H1 (cell line): Measurements from ENCODE around the gene BTBD16. TPM values are rescaled to one million over a fixed set of nuclear protein-coding genes. Genes with fewer than 3 reads are reported as not detected.

Experiments
- CTCF ChIA-PET: fragments of 300-600 bp; sonication (Branson Sonifier 250); formaldehyde crosslinking; loops from one replicate; lab custom pipeline; 2021; ENCODE audit not compliant: partially characterized antibody; lab: Charles Lee
- POLR2A ChIA-PET: fragments of 300-600 bp; sonication (Branson Sonifier 250); formaldehyde crosslinking; loops from one replicate; lab custom pipeline; 2021; ENCODE audit warnings: inconsistent platforms; ENCODE audit not compliant: partially characterized antibody; lab: Charles Lee
- DNase-seq, 2 experiments: peaks; one replicate each; pipeline versions ENCODE4 v3.0.0 to v3.0.0-alpha.2; 2010 to 2022; ENCODE audit warnings: low spot score in 2 of 2, low read depth in 1 of 2, mixed read lengths in 1 of 2
- FAIRE-seq: peaks from 2 replicates; lab custom pipeline; 2011; peaks lifted over from hg19 to GRCh38; lab: Jason Lieb, UNC
- H2AFZ ChIP-seq: 2 replicates; pipeline ENCODE4 v1.8.1; 2012; ENCODE audit warnings: low read length, inconsistent platforms
- H2AK5ac ChIP-seq: 2 replicates; pipeline ENCODE4 v1.6.1; 2013; ENCODE audit warnings: low read depth, low read length
- H2BK120ac ChIP-seq: replicated peaks from 2 replicates; pipeline ENCODE3; 2013; ENCODE audit warnings: low read depth, low read length, inconsistent platforms
- H2BK12ac ChIP-seq: 2 replicates; pipeline ENCODE4 v1.6.1; 2013; ENCODE audit warnings: low read depth, low read length
- H2BK15ac ChIP-seq: 2 replicates; pipeline ENCODE4 v1.6.1; 2013; ENCODE audit warnings: low read length
- H2BK20ac ChIP-seq: 2 replicates; pipeline ENCODE4 v1.6.1; 2013; ENCODE audit warnings: low read length
- H2BK5ac ChIP-seq: 2 replicates; pipeline ENCODE4 v1.6.1; 2013; ENCODE audit warnings: low read depth, low read length
- H3K14ac ChIP-seq: 2 replicates; pipeline ENCODE4 v1.6.1; 2013; ENCODE audit warnings: inconsistent platforms; ENCODE audit not compliant: insufficient read length
- H3K18ac ChIP-seq: 2 replicates; pipeline ENCODE4 v1.6.1; 2013; ENCODE audit warnings: low read length; ENCODE audit errors: extremely low read depth
- H3K23ac ChIP-seq: 2 replicates; pipeline ENCODE4 v1.6.1; 2013; ENCODE audit warnings: inconsistent platforms; ENCODE audit not compliant: insufficient read length
- H3K23me2 ChIP-seq: 2 replicates; pipeline ENCODE4 v1.6.1; 2013; ENCODE audit warnings: low read depth, low read length
- H3K27ac ChIP-seq: 2 replicates; pipeline ENCODE4 v1.6.1; 2011; ENCODE audit warnings: low read depth, low read length, inconsistent platforms
- H3K27me3 ChIP-seq, 4 experiments: replicated peaks in 1 of 4; 1 replicate in 1 of 4; 2 replicates in 3 of 4; pipeline versions ENCODE4 v1.6.1 to v1.8.1; 2011 to 2013; ENCODE audit warnings: low read length in 3 of 4, mild to moderate bottlenecking in 3 of 4, inconsistent platforms in 2 of 4, mixed read lengths in 2 of 4, moderate library complexity in 1 of 4; ENCODE audit not compliant: control insufficient read depth in 3 of 4, insufficient read depth in 3 of 4; ENCODE audit errors: extremely low read depth in 1 of 4
- H3K36me3 ChIP-seq, 4 experiments: 2 replicates each; pipeline versions ENCODE4 v1.6.1 to v1.8.1; 2011 to 2013; ENCODE audit warnings: mild to moderate bottlenecking in 4 of 4, low read length in 3 of 4, moderate library complexity in 2 of 4, control low read depth in 1 of 4, inconsistent platforms in 1 of 4; ENCODE audit not compliant: insufficient read depth in 4 of 4, control insufficient read depth in 2 of 4
- H3K4ac ChIP-seq: replicated peaks from 2 replicates; pipeline ENCODE3; 2013; ENCODE audit warnings: low read length, low read depth, mixed read lengths, inconsistent platforms; ENCODE audit not compliant: insufficient read length
- H3K4me1 ChIP-seq, 4 experiments: replicated peaks in 1 of 4; 1 replicate in 1 of 4; 2 replicates in 3 of 4; pipeline versions ENCODE4 v1.6.1 to v1.8.1; 2011 to 2013; ENCODE audit warnings: low read length in 3 of 4, inconsistent platforms in 2 of 4, mixed read lengths in 1 of 4; ENCODE audit not compliant: insufficient read depth in 4 of 4, control insufficient read depth in 3 of 4
- H3K4me2 ChIP-seq, 2 experiments: 2 replicates each; pipeline versions ENCODE4 v1.6.1 to v1.8.1; 2011 to 2013; ENCODE audit warnings: low read depth in 2 of 2, low read length in 2 of 2, control low read depth in 1 of 2, inconsistent platforms in 1 of 2, mild to moderate bottlenecking in 1 of 2; ENCODE audit not compliant: insufficient read depth in 1 of 2
- H3K4me3 ChIP-seq, 4 experiments: fragments of 200-600, 300-600 bp in 1 of 4; sonication (generic), shearing (Covaris generic), sonication (Bioruptor Twin) in 1 of 4; 2 replicates each; pipeline versions ENCODE4 v1.5.1 to v1.8.1; 2011 to 2016; ENCODE audit warnings: low read length in 4 of 4, low read depth in 3 of 4, control low read depth in 2 of 4, inconsistent platforms in 2 of 4, mild to moderate bottlenecking in 2 of 4, mixed read lengths in 1 of 4, moderate library complexity in 1 of 4; ENCODE audit not compliant: insufficient read depth in 2 of 4; ENCODE audit errors: extremely low read depth in 1 of 4
- H3K56ac ChIP-seq: replicated peaks from 2 replicates; pipeline ENCODE3; 2013; ENCODE audit warnings: low read depth, mild to moderate bottlenecking, mixed read lengths, low read length, inconsistent platforms; ENCODE audit not compliant: insufficient read length
- H3K79me1 ChIP-seq: 2 replicates; pipeline ENCODE4 v1.6.1; 2013; ENCODE audit warnings: low read depth, low read length, control low read depth
- H3K79me2 ChIP-seq, 2 experiments: 2 replicates each; pipeline versions ENCODE4 v1.6.1 to v1.8.1; 2012 to 2013; ENCODE audit warnings: low read length in 2 of 2, mild to moderate bottlenecking in 2 of 2, inconsistent platforms in 1 of 2; ENCODE audit not compliant: insufficient read depth in 2 of 2, control insufficient read depth in 1 of 2
- H3K9ac ChIP-seq, 4 experiments: replicated peaks in 1 of 4; 1 replicate in 1 of 4; 2 replicates in 3 of 4; pipeline versions ENCODE4 v1.6.1 to v1.8.1; 2011 to 2013; ENCODE audit warnings: low read depth in 3 of 4, low read length in 3 of 4, control low read depth in 2 of 4, mild to moderate bottlenecking in 2 of 4, moderate library complexity in 2 of 4, inconsistent platforms in 1 of 4; ENCODE audit errors: extremely low read depth in 1 of 4
- H3K9me3 ChIP-seq, 2 experiments: 2 replicates each; pipeline versions ENCODE4 v1.6.1 to v1.8.1; 2012 to 2013; ENCODE audit warnings: mild to moderate bottlenecking in 2 of 2, moderate library complexity in 2 of 2, control low read depth in 1 of 2, inconsistent platforms in 1 of 2, low read depth in 1 of 2, low read length in 1 of 2, mixed read lengths in 1 of 2; ENCODE audit not compliant: insufficient read depth in 2 of 2
- H4K20me1 ChIP-seq, 2 experiments: replicated peaks in 1 of 2; 2 replicates each; pipeline versions ENCODE3 to v1.8.1; 2011 to 2013; ENCODE audit warnings: inconsistent platforms in 2 of 2, low read length in 2 of 2, mild to moderate bottlenecking in 1 of 2; ENCODE audit not compliant: insufficient read depth in 2 of 2, control insufficient read depth in 1 of 2
- H4K5ac ChIP-seq: 2 replicates; pipeline ENCODE4 v1.6.1; 2013; ENCODE audit warnings: low read length, low read depth, mixed read lengths, inconsistent platforms; ENCODE audit not compliant: insufficient read length
- H4K8ac ChIP-seq: 2 replicates; pipeline ENCODE4 v1.8.0; 2013; ENCODE audit warnings: mild to moderate bottlenecking, moderate library complexity, low read length, inconsistent platforms; ENCODE audit not compliant: insufficient read depth; ENCODE audit errors: extremely low read depth
- H4K91ac ChIP-seq: replicated peaks from 2 replicates; pipeline ENCODE3; 2013; ENCODE audit warnings: low read length, mixed read lengths, inconsistent platforms; ENCODE audit not compliant: insufficient read length
- BCL11A ChIP-seq, 2 experiments: IDR thresholded peaks; one replicate each; pipeline ENCODE4 v1.6.1; 2011; ENCODE audit warnings: low read depth in 2 of 2, low read length in 2 of 2, mild to moderate bottlenecking in 2 of 2
- EGR1 ChIP-seq: IDR thresholded peaks from 2 replicates; pipeline ENCODE4 v1.6.1; 2011; ENCODE audit warnings: low read depth, low read length, borderline replicate concordance
- GABPA ChIP-seq: IDR thresholded peaks from 2 replicates; pipeline ENCODE4 v1.6.1; 2011; ENCODE audit warnings: mild to moderate bottlenecking, low read length, moderate library complexity, borderline replicate concordance; ENCODE audit not compliant: insufficient read depth
- KDM5A ChIP-seq: fragments of 200-600 bp; IDR thresholded peaks from 2 replicates; pipeline ENCODE4 v1.7.1; 2012; ENCODE audit warnings: mild to moderate bottlenecking, low read length, inconsistent platforms, mixed read lengths
- MAX ChIP-seq: IDR thresholded peaks from 2 replicates; pipeline ENCODE4 v1.6.1; 2012; ENCODE audit warnings: inconsistent platforms
- PHF8 ChIP-seq: fragments of 200-600 bp; sonication (generic); conservative IDR thresholded peaks from 2 replicates; pipeline ENCODE4 v1.7.1; 2012; ENCODE audit warnings: low read depth, mild to moderate bottlenecking, inconsistent platforms, low read length, moderate library complexity
- RFX5 ChIP-seq: IDR thresholded peaks from 2 replicates; pipeline ENCODE4 v1.6.1; 2011; ENCODE audit warnings: low read depth, low read length, improper control_type of control experiment, borderline replicate concordance
- SP2 ChIP-seq: IDR thresholded peaks from 2 replicates; pipeline ENCODE4 v1.6.1; 2012; ENCODE audit warnings: mild to moderate bottlenecking, low read length, inconsistent platforms
- SUZ12 ChIP-seq: fragments of 200-600 bp; sonication (generic); IDR thresholded peaks from 2 replicates; pipeline ENCODE4 v1.6.1; 2012; ENCODE audit warnings: mild to moderate bottlenecking, inconsistent platforms, low read length, moderate library complexity, mixed read lengths
- TEAD4 ChIP-seq: IDR thresholded peaks from 2 replicates; pipeline ENCODE4 v1.6.1; 2012; ENCODE audit warnings: low read depth, low read length, inconsistent platforms, mixed read lengths
- WGBS, 2 experiments: shearing (Covaris generic) in 1 of 2; methylation state at CpG; one replicate each; pipeline versions ENCODE4 v1.1.6 to v1.1.7; 2013 to 2015; ENCODE audit warnings: low lambda C conversion rate in 2 of 2, mixed read lengths in 2 of 2, inconsistent platforms in 1 of 2, low coverage in 1 of 2, missing lambda C conversion rate in 1 of 2; ENCODE audit not compliant: insufficient replicate concordance in 2 of 2, insufficient coverage in 1 of 2, insufficient read length in 1 of 2; ENCODE audit errors: extremely low coverage in 1 of 2, missing lambda C conversion rate in 1 of 2; 5-methylcytosine and 5-hydroxymethylcytosine counted together
- polyA plus RNA-seq, 7 experiments: library from polyadenylated mRNA; depleted of rRNA in 3 of 7; stranded (reverse) in 5 of 7; unstranded in 2 of 7; fragments of >200 nt in 5 of 7; fragments of 200-250 nt in 2 of 7; gene quantifications; 1 replicate in 5 of 7; 2 replicates in 1 of 7; 4 replicates in 1 of 7; pipeline versions ENCODE4 v1.2.1 to v1.2.3, GENCODE V29; 2011 to 2013; ENCODE audit warnings: missing spikeins in 2 of 7, mixed read lengths in 2 of 7
- total RNA-seq: library from RNA; stranded (reverse); fragmentation: NEBNext Ultra II Directional; extraction: Animal tissue kit (Norgen Biotek cat#: 25700); gene quantifications from 2 replicates; pipeline ENCODE4 v1.2.1, GENCODE V29; 2021

BTBD16 gene
- total and polyA plus RNA-seq, 2 of the 8 experiments (the other 6 are each of a cell fraction or from before 2014, with no cell fraction given) = 0.05 TPM; not detected in 1

GRCh38 chr10:122252805-122253204 is 18.3 kb upstream of the BTBD16 start:
- FAIRE-seq = no peak
- Histone ChIP-seq H4K91ac (no peak overlapping the region), H3K4me3 (no peak overlapping the region), H3K79me1 (no peaks in the 10 kb centered on the region), H3K14ac (no peak overlapping the region), H3K9me3 (no peaks in the 10 kb centered on the region), H4K20me1 (peaks cover 0 to 1% of the 10 kb centered on the region in 2 experiments), H3K27ac (no peak overlapping the region), H3K23me2 (no peaks in the 10 kb centered on the region), H2AFZ (no peak overlapping the region), H3K27me3 (no peaks in the 10 kb centered on the region), H2BK12ac (no peak overlapping the region), H3K4ac (no peak overlapping the region), H3K23ac (no peak overlapping the region), H3K79me2 (no peaks in the 10 kb centered on the region), H2AK5ac (no peak overlapping the region), H3K4me2 (no peak overlapping the region), H3K36me3 (peaks cover 6 to 31% (median 20%) of the 10 kb centered on the region in 4 experiments), H3K4me1 (no peaks in the 10 kb centered on the region; a peak in 1 of 7 replicates), H2BK20ac (no peak overlapping the region), H2BK5ac (no peak overlapping the region), H3K9ac (no peak overlapping the region), H4K5ac (no peak overlapping the region), H2BK15ac (no peak overlapping the region), H3K18ac (no peak overlapping the region), H3K56ac (no peak overlapping the region), H2BK120ac (no peak overlapping the region), H4K8ac (no peak overlapping the region)
- WGBS, 2 experiments = 93% methylated on average over 3 of the region's 3 CpGs; no CpG with 5 or more reads in 1 of the 2 experiments
- ChIA-PET POLR2A (no interaction called here), CTCF (interaction anchor here (0.6 to 1.5 kb wide), 3 partner anchors 10 to 26 kb away, joined by 3 to 4 read pairs (median 3); partner anchors contain the start of gene BTBD16)
- DNase-seq = no peak
- TF ChIP-seq MAX (no peak), BCL11A (IDR thresholded peaks at IDR 0.05; ENCODE audit: low read depth in 2 of 2, low read length in 2 of 2) (no peak), EGR1 (no peak), PHF8 (no peak), TEAD4 (no peak), RFX5 (no peak), SP2 (no peak), KDM5A (no peak), GABPA (no peak), SUZ12 (no peak)
